SK-N-SH treated with all-trans-retinoic acid at 6 μM for 48 hours (cell line): ENCODE measurements around the gene TSR1.

Experiments used
- ATAC-seq: fragments of 200-7000 bp; cut with Tn5 transposase; 3 replicates; pipeline ENCODE4 v1.9.1; 2020; ENCODE audit warnings: mild to moderate bottlenecking, moderate library complexity
- ARNTL ChIP-seq: fragments of 450-650 bp; formaldehyde crosslinking; IDR thresholded peaks from 2 replicates; pipeline ENCODE4 v1.5.0; 2020; ENCODE audit warnings: low read depth, mild to moderate bottlenecking, moderate library complexity, borderline replicate concordance
- BACH2 ChIP-seq: fragments of 250-450 bp; sonication (Bioruptor Pico); IDR thresholded peaks from 2 replicates; pipeline ENCODE4 v1.9.0; 2021; ENCODE audit warnings: mild to moderate bottlenecking, borderline replicate concordance
- CREB5 ChIP-seq: fragments of 250-450 bp; sonication (Bioruptor Pico); IDR thresholded peaks from 2 replicates; pipeline ENCODE4 v1.5.1; 2020; ENCODE audit warnings: low read depth, mild to moderate bottlenecking, moderate library complexity
- CSDC2 ChIP-seq: fragments of 250-450 bp; sonication (Bioruptor Pico); IDR thresholded peaks from 2 replicates; pipeline ENCODE4 v1.5.0; 2020; ENCODE audit warnings: mild to moderate bottlenecking, moderate library complexity
- CSRNP3 ChIP-seq: fragments of 250-450 bp; sonication (Bioruptor Pico); IDR thresholded peaks from 2 replicates; pipeline ENCODE4 v1.5.1; 2021; ENCODE audit warnings: mild to moderate bottlenecking, moderate library complexity
- ESRRG ChIP-seq: fragments of 250-450 bp; sonication (Bioruptor Pico); IDR thresholded peaks from 2 replicates; pipeline ENCODE4 v1.6.1; 2021; ENCODE audit warnings: mild to moderate bottlenecking
- GLIS3 ChIP-seq: fragments of 250-450 bp; sonication (Bioruptor Pico); IDR thresholded peaks from 2 replicates; pipeline ENCODE4 v1.5.0; 2020; ENCODE audit warnings: mild to moderate bottlenecking, moderate library complexity
- ISL1 ChIP-seq: fragments of 250-450 bp; sonication (Bioruptor Pico); IDR thresholded peaks from 2 replicates; pipeline ENCODE4 v2.1.2; 2022; ENCODE audit warnings: mild to moderate bottlenecking, moderate library complexity
- OSR1 ChIP-seq: fragments of 250-450 bp; sonication (Bioruptor Pico); IDR thresholded peaks from 2 replicates; pipeline ENCODE4 v1.8.0; 2022; ENCODE audit warnings: moderate library complexity, mild to moderate bottlenecking, inconsistent platforms
- PATZ1 ChIP-seq: fragments of 250-450 bp; sonication (Bioruptor Pico); IDR thresholded peaks from 2 replicates; pipeline ENCODE4 v1.8.0; 2020; ENCODE audit warnings: mild to moderate bottlenecking, moderate library complexity, borderline replicate concordance
- POU6F1 ChIP-seq: fragments of 250-450 bp; sonication (Bioruptor Pico); IDR thresholded peaks from 2 replicates; pipeline ENCODE4 v1.8.0; 2021; ENCODE audit warnings: low read depth, mild to moderate bottlenecking, moderate library complexity, borderline replicate concordance
- PPARA ChIP-seq: fragments of 250-450 bp; sonication (Bioruptor Pico); IDR thresholded peaks from 2 replicates; pipeline ENCODE4 v1.5.0; 2020; ENCODE audit warnings: mild to moderate bottlenecking, borderline replicate concordance
- RARB ChIP-seq: fragments of 250-450 bp; sonication (Bioruptor Pico); IDR thresholded peaks from 2 replicates; pipeline ENCODE4 v1.8.0; 2021; ENCODE audit warnings: mild to moderate bottlenecking, moderate library complexity
- SNAI2 ChIP-seq: fragments of 250-450 bp; sonication (Bioruptor Pico); IDR thresholded peaks from 2 replicates; pipeline ENCODE4 v1.5.0; 2020; ENCODE audit warnings: mild to moderate bottlenecking, moderate library complexity
- TCF4 ChIP-seq: fragments of 250-450 bp; sonication (Bioruptor Pico); IDR thresholded peaks from 2 replicates; pipeline ENCODE4 v1.8.0; 2021; ENCODE audit warnings: mild to moderate bottlenecking, moderate library complexity, borderline replicate concordance
- TOX ChIP-seq: fragments of 250-450 bp; sonication (Bioruptor Pico); IDR thresholded peaks from 2 replicates; pipeline ENCODE4 v1.8.0; 2021; ENCODE audit warnings: mild to moderate bottlenecking, moderate library complexity, borderline replicate concordance
- TSHZ2 ChIP-seq: fragments of 250-450 bp; sonication (Bioruptor Pico); IDR thresholded peaks from 2 replicates; pipeline ENCODE4 v1.5.0; 2020; ENCODE audit warnings: mild to moderate bottlenecking, moderate library complexity
- ZC3H10 ChIP-seq: fragments of 250-450 bp; sonication (Bioruptor Pico); IDR thresholded peaks from 2 replicates; pipeline ENCODE4 v1.5.1; 2021; ENCODE audit warnings: mild to moderate bottlenecking, moderate library complexity
- ZFP3 ChIP-seq: fragments of 250-450 bp; sonication (Bioruptor Pico); IDR thresholded peaks from 2 replicates; pipeline ENCODE4 v1.5.0; 2020; ENCODE audit warnings: mild to moderate bottlenecking, moderate library complexity
- ZFP30 ChIP-seq: fragments of 450-650 bp; formaldehyde crosslinking; IDR thresholded peaks from 2 replicates; pipeline ENCODE4 v1.5.0; 2022; ENCODE audit warnings: mild to moderate bottlenecking, moderate library complexity
- ZNF70 ChIP-seq: fragments of 450-650 bp; formaldehyde crosslinking; IDR thresholded peaks from 2 replicates; pipeline ENCODE4 v1.5.0; 2020; ENCODE audit warnings: mild to moderate bottlenecking, moderate library complexity
- ZNF8 ChIP-seq: fragments of 450-650 bp; formaldehyde crosslinking; IDR thresholded peaks from 2 replicates; pipeline ENCODE4 v1.5.0; 2020; ENCODE audit warnings: mild to moderate bottlenecking, moderate library complexity

The TSR1 gene

GRCh38 chr17:2376107-2376506 lies 39.9 kb upstream of the TSR1 start:
- ATAC-seq: no peak
- TF ChIP-seq CREB5 (CRISPR knock-in tag) (no peak), OSR1 (no peak)

GRCh38 chr17:2375406-2375805 lies 39.1 kb upstream of the TSR1 start:
- TF ChIP-seq ZNF8 (CRISPR knock-in tag) (no peak), RARB (CRISPR knock-in tag) (no peak), TSHZ2 (CRISPR knock-in tag) (no peak), ZC3H10 (CRISPR knock-in tag) (no peak)
- no peak for ATAC-seq

GRCh38 chr17:2374549-2375285 lies 38.5 kb upstream of the TSR1 start:
- no peak for ATAC-seq
- no peak for TF ChIP-seq ISL1 (CRISPR knock-in tag)
- no peak for TF ChIP-seq ZNF70 (CRISPR knock-in tag)
- TF ChIP-seq ZFP3 (CRISPR knock-in tag): no peak
- TF ChIP-seq RARB (CRISPR knock-in tag): no peak
- no peak for TF ChIP-seq ZFP30 (CRISPR knock-in tag)
- TF ChIP-seq CSRNP3 (CRISPR knock-in tag): no peak
- TF ChIP-seq POU6F1: no peak
- no peak for TF ChIP-seq OSR1
- TF ChIP-seq TCF4 (CRISPR knock-in tag): no peak
- TF ChIP-seq SNAI2 (CRISPR knock-in tag): no peak
- no peak for TF ChIP-seq CSDC2 (CRISPR knock-in tag)
- no peak for TF ChIP-seq PPARA (CRISPR knock-in tag)
- no peak for TF ChIP-seq TSHZ2 (CRISPR knock-in tag)
- no peak for TF ChIP-seq ESRRG
- TF ChIP-seq TOX (CRISPR knock-in tag): no peak
- TF ChIP-seq GLIS3 (CRISPR knock-in tag): no peak
- no peak for TF ChIP-seq PATZ1 (CRISPR knock-in tag)
- no peak for TF ChIP-seq CREB5 (CRISPR knock-in tag)
- TF ChIP-seq BACH2 (CRISPR knock-in tag): no peak
- TF ChIP-seq ARNTL (CRISPR knock-in tag): no peak
